GM12865 (cell line): ENCODE data around the gene HGFAC.
"Not testable (repeated sequence)": the region's sequence is repeated elsewhere in the genome, so short reads cannot be mapped to it uniquely, and the experiment has no call there.

Experiments used
- DNase-seq: peaks from one replicate; pipeline ENCODE4 v3.0.0; 2010; ENCODE audit warnings: low read depth
- H3K4me3 ChIP-seq: 2 replicates; pipeline ENCODE4 v1.5.1; 2011; ENCODE audit warnings: mild to moderate bottlenecking, low read depth, low read length, control low read depth
- CTCF ChIP-seq: IDR thresholded peaks from 2 replicates; pipeline ENCODE4 v1.5.1; 2011; ENCODE audit warnings: low read length, control low read depth, low read depth, inconsistent platforms; ENCODE audit not compliant: insufficient read depth; ENCODE audit errors: missing control alignments

The HGFAC gene

GRCh38 chr4:3406431-3406830, 35.3 kb upstream of the HGFAC start:
- H3K4me3 ChIP-seq, result no peak overlapping the region
- TF ChIP-seq CTCF, result no peak
- DNase-seq, result no peak

DNA sequence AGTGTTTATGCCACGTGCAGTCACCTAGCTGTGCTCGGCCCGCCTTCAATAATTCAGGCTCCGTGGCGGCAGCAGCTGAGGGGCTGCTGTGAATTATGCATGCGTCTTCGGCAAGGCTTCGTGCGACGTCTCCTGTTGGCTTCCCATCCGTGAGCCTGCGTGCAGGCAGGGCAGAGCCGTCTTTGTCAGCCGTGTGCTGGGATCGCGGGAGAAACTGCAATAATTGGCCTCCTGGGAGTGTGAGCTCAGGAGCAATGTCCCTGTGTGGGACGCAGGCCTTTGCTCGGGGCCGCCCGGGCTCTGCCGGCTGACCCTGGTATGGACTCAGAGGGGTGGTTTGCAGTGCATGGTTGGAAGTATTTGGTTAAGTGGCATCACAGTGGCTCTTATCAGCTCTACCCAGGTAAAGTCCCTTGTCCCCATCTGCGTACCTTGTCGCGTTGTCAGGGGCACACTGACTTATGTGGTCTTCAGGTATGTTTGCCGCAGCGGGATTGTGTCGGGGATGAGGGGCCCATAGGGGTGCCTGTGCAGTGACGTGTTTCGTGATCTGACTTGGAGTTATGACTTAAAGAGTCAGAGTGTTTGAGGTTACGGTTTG, 34.5 kb upstream of the HGFAC start:
- TF ChIP-seq CTCF, result no peak
- no peak overlapping the region for H3K4me3 ChIP-seq
- DNase-seq, result no peak

DNA sequence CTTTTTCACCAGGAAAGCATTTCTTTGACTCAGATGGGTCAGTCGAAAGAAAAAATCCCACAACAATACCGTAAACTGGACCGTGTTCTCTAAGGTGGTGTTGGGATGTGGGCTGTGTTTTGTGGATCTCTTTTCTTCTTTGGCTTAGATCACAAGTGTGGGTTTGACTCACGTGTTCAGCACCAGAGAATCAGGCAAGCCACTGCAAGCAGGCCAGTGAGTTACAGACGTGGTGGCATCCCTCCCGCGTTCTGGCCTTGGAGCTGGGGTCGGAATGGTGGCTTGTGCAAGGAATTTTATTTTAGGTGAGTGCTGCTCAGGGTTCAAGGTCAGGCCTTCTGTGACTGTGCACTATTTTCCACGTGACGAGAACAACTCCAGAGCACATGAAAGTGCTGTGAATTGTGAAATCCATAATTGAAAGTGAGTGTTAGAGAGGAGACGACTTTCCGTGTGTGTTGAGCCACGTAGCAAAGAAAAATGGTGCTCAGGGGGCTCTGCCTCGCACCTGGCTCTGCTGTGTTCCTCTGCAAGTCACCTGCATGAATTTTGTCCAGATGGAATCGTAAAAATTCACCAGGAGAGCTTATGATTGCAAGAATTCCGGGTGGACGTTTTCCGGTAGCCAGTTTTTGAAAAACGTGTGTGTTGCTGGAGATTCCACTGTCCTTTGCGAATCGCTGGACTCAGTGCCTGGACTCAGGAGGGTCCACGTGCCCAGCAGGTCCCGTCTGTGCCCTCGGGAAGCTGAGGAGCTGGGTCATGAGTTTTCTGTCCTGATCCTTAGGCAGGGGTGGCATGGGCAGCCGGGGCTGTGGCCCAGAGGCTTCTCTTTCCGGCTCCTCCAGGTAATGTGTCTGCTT, 33.6 kb upstream of the HGFAC start:
- DNase-seq, result no peak
- no peak overlapping the region for H3K4me3 ChIP-seq
- TF ChIP-seq CTCF, result no peak

GRCh38 chr4:3408793-3409330, 32.9 kb upstream of the HGFAC start:
- TF ChIP-seq CTCF, result no peak
- DNase-seq, result no peak
- no peak overlapping the region for H3K4me3 ChIP-seq

DNA sequence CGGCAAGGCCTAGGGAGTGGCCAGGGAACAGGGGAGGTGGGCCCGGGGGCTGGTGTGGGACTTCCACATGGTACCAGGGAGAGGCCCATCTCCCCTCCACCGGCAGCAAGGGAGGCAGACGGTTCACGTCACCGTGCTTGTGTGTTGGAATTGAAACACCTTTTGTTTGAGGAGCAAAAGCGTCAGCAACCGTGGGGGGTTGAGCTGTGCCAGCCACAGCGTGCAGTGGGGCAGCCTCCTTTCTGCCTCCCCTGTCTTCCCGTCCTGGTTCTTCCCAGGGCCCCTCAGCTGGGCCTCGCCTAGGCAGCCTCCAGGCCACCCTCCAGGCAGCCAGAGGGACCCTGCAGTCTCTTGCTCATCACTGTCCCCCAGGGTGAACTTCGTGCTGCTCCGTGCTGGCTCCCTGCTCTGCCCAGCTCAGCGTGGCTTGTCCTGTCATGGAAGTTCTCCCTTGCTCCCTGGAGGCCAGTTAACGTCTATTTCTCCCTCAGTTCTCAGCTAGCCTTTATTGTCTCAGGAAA, 32.1 kb upstream of the HGFAC start:
- DNase-seq, result no peak
- no peak overlapping the region for H3K4me3 ChIP-seq
- no peak for TF ChIP-seq CTCF

GRCh38 chr4:3410401-3411135, 31.2 kb upstream of the HGFAC start:
- no peak for DNase-seq
- TF ChIP-seq CTCF, result no peak
- H3K4me3 ChIP-seq, result no peak overlapping the region

DNA sequence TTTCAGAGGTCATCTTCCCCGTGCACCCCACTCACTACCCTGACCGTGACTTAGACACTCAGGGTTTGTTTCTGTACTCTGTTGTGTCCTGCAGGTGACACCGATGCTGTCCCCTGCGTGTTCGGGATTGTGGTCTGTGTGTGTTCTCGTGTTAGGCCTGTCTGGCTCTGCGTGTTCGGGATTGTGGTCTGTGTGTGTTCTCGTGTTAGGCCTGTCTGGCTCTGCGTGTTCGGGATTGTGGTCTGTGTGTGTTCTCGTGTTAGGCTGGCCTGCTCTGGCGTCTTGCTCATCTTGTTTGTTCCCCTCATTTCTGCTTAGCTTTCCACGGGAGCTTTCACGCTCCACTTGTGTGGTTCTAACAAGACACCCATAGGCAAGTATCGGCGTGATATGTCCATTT, 30.6 kb upstream of the HGFAC start:
- H3K4me3 ChIP-seq, DNase-seq: not testable (repeated sequence)
